Trophoblast cell (in vitro differentiated cells and primary cell): ENCODE results near the gene KCNIP4.

Experiments
- DNase-seq, 2 donors: peaks; one replicate each; pipeline ENCODE4 v3.0.0-alpha.2; 2016
- H2AFZ ChIP-seq: 2 replicates; pipeline ENCODE4 v1.6.1; 2013; ENCODE audit warnings: low read length, moderate library complexity, mild to moderate bottlenecking; ENCODE audit not compliant: insufficient read depth, poor library complexity
- H2AK5ac ChIP-seq: 2 replicates; pipeline ENCODE4 v1.6.1; 2013; ENCODE audit warnings: mild to moderate bottlenecking, low read length
- H2BK120ac ChIP-seq: 2 replicates; pipeline ENCODE4 v1.6.1; 2013; ENCODE audit warnings: low read length, mild to moderate bottlenecking, moderate library complexity; ENCODE audit not compliant: insufficient read depth, poor library complexity
- H2BK12ac ChIP-seq: 2 replicates; pipeline ENCODE4 v1.6.1; 2013; ENCODE audit warnings: mild to moderate bottlenecking, low read length, moderate library complexity
- H2BK5ac ChIP-seq: 2 replicates; pipeline ENCODE4 v1.6.1; 2013; ENCODE audit warnings: low read length, low read depth, moderate library complexity, mild to moderate bottlenecking; ENCODE audit not compliant: poor library complexity
- H3K14ac ChIP-seq: 2 replicates; pipeline ENCODE4 v1.6.1; 2013; ENCODE audit warnings: mild to moderate bottlenecking, low read length
- H3K18ac ChIP-seq: 2 replicates; pipeline ENCODE4 v1.6.1; 2013; ENCODE audit warnings: mild to moderate bottlenecking, low read length
- H3K23ac ChIP-seq: 2 replicates; pipeline ENCODE4 v1.6.1; 2013; ENCODE audit warnings: low read length
- H3K27ac ChIP-seq: 2 replicates; pipeline ENCODE4 v1.5.1; 2013; ENCODE audit warnings: low read depth, mild to moderate bottlenecking, inconsistent platforms, low read length, moderate library complexity
- H3K27me3 ChIP-seq: 2 replicates; pipeline ENCODE4 v1.6.1; 2013; ENCODE audit warnings: inconsistent platforms, mild to moderate bottlenecking, low read length, moderate library complexity; ENCODE audit not compliant: insufficient read depth
- H3K36me3 ChIP-seq, 2 experiments: 1 replicate in 1 of 2; 2 replicates in 1 of 2; pipeline ENCODE4 v1.6.1; 2013; ENCODE audit warnings: low read length in 2 of 2, mild to moderate bottlenecking in 2 of 2, moderate library complexity in 1 of 2; ENCODE audit not compliant: insufficient read depth in 2 of 2, control insufficient read depth in 1 of 2
- H3K4ac ChIP-seq: 2 replicates; pipeline ENCODE4 v1.6.1; 2013; ENCODE audit warnings: low read depth, mild to moderate bottlenecking, low read length, moderate library complexity
- H3K4me1 ChIP-seq, 2 experiments: 1 replicate in 1 of 2; 2 replicates in 1 of 2; pipeline ENCODE4 v1.6.1; 2013; ENCODE audit warnings: low read length in 2 of 2, mild to moderate bottlenecking in 2 of 2, moderate library complexity in 1 of 2; ENCODE audit not compliant: insufficient read depth in 2 of 2, control insufficient read depth in 1 of 2
- H3K4me2 ChIP-seq: 2 replicates; pipeline ENCODE4 v1.6.1; 2013; ENCODE audit warnings: inconsistent platforms, mild to moderate bottlenecking, low read length, moderate library complexity
- H3K4me3 ChIP-seq: 2 replicates; pipeline ENCODE4 v1.5.1; 2013; ENCODE audit warnings: mild to moderate bottlenecking, low read depth, low read length, inconsistent platforms
- H3K79me1 ChIP-seq: one replicate; pipeline ENCODE4 v1.6.1; 2013; ENCODE audit warnings: low read length
- H3K79me2 ChIP-seq: 2 replicates; pipeline ENCODE4 v1.6.1; 2013; ENCODE audit warnings: low read length, mild to moderate bottlenecking; ENCODE audit not compliant: control insufficient read depth, insufficient read depth, poor library complexity
- H3K9ac ChIP-seq: 2 replicates; pipeline ENCODE4 v1.6.1; 2013; ENCODE audit warnings: mild to moderate bottlenecking, low read length
- H3K9me3 ChIP-seq: 2 replicates; pipeline ENCODE4 v1.6.1; 2013; ENCODE audit warnings: low read depth, mild to moderate bottlenecking, control low read depth, inconsistent platforms, low read length; ENCODE audit not compliant: insufficient read depth
- H4K12ac ChIP-seq: 2 replicates; pipeline ENCODE4 v1.6.1; 2013; ENCODE audit warnings: low read depth, mild to moderate bottlenecking, low read length, moderate library complexity
- H4K8ac ChIP-seq: 2 replicates; pipeline ENCODE4 v1.6.1; 2013; ENCODE audit warnings: low read depth, mild to moderate bottlenecking, low read length, moderate library complexity
- H4K91ac ChIP-seq: one replicate; pipeline ENCODE4 v1.6.1; 2013; ENCODE audit warnings: low read depth, mild to moderate bottlenecking, low read length, moderate library complexity
- WGBS: extraction: QIAGEN DNeasy Blood & Tissue Kit; methylation state at CpG from one replicate; pipeline ENCODE4 v1.1.7; 2013; ENCODE audit warnings: missing lambda C conversion rate; ENCODE audit not compliant: insufficient read length, insufficient coverage; ENCODE audit errors: extremely low coverage; 5-methylcytosine and 5-hydroxymethylcytosine counted together

The KCNIP4 gene

GRCh38 chr4:21744046-21744445 is 204.5 kb downstream of the KCNIP4 start:
- no peak overlapping the region for H4K12ac ChIP-seq
- H3K79me1 ChIP-seq: no peaks in the 10 kb centered on the region
- H3K36me3 ChIP-seq: no peaks in the 10 kb centered on the region
- no peak overlapping the region for H3K27ac ChIP-seq
- H4K8ac ChIP-seq: no peak overlapping the region
- no peak overlapping the region for H3K14ac ChIP-seq
- H2AFZ ChIP-seq: no peak overlapping the region
- no peak overlapping the region for H2BK12ac ChIP-seq
- no peak overlapping the region for H3K4me2 ChIP-seq
- H2AK5ac ChIP-seq: no peak overlapping the region
- no peak for DNase-seq
- H3K79me2 ChIP-seq: no peaks in the 10 kb centered on the region
- H2BK120ac ChIP-seq: no peak overlapping the region
- no peak overlapping the region for H4K91ac ChIP-seq
- H2BK5ac ChIP-seq: no peak overlapping the region
- no peak overlapping the region for H3K4me3 ChIP-seq
- no peaks in the 10 kb centered on the region for H3K27me3 ChIP-seq
- H3K9me3 ChIP-seq: no peaks in the 10 kb centered on the region
- H3K4me1 ChIP-seq: no peaks in the 10 kb centered on the region
- no peak overlapping the region for H3K18ac ChIP-seq
- H3K9ac ChIP-seq: no peak overlapping the region
- no peak overlapping the region for H3K4ac ChIP-seq
- no peak overlapping the region for H3K23ac ChIP-seq

- no peaks in the 10 kb centered on the region for H3K79me1 ChIP-seq
- H2AFZ ChIP-seq: no peak overlapping the region
- no CpG with 5 or more reads among the region's 2 CpGs for WGBS
- DNase-seq: peak in 1 of 2 donors; percentile 9
- no peak overlapping the region for H4K91ac ChIP-seq
- H2BK5ac ChIP-seq: no peak overlapping the region
- H3K9me3 ChIP-seq: no peaks in the 10 kb centered on the region
- H2AK5ac ChIP-seq: no peak overlapping the region
- no peaks in the 10 kb centered on the region for H3K4me1 ChIP-seq
- H3K4me3 ChIP-seq: no peak overlapping the region
- no peaks in the 10 kb centered on the region for H3K36me3 ChIP-seq
- no peak overlapping the region for H3K14ac ChIP-seq
- H2BK12ac ChIP-seq: no peak overlapping the region
- no peak overlapping the region for H3K4me2 ChIP-seq
- H3K9ac ChIP-seq: no peak overlapping the region
- H3K27me3 ChIP-seq: no peaks in the 10 kb centered on the region
- H3K4ac ChIP-seq: no peak overlapping the region
- no peak overlapping the region for H3K23ac ChIP-seq
- no peaks in the 10 kb centered on the region for H3K79me2 ChIP-seq
- H4K12ac ChIP-seq: no peak overlapping the region
- no peak overlapping the region for H4K8ac ChIP-seq
- H3K18ac ChIP-seq: no peak overlapping the region
- no peak overlapping the region for H2BK120ac ChIP-seq
- no peak overlapping the region for H3K27ac ChIP-seq
These were observed 206.2 kb downstream of the KCNIP4 start for GRCh38 chr4:21742326-21742725.

- H2AFZ ChIP-seq: no peak overlapping the region
- no peaks in the 10 kb centered on the region for H3K4me1 ChIP-seq
- no peaks in the 10 kb centered on the region for H3K27me3 ChIP-seq
- no peaks in the 10 kb centered on the region for H3K9me3 ChIP-seq
- no peak overlapping the region for H2AK5ac ChIP-seq
- H4K91ac ChIP-seq: no peak overlapping the region
- no peak overlapping the region for H3K18ac ChIP-seq
- no peak overlapping the region for H3K4me2 ChIP-seq
- H3K9ac ChIP-seq: no peak overlapping the region
- H3K4me3 ChIP-seq: no peak overlapping the region
- no peak overlapping the region for H4K12ac ChIP-seq
- H3K14ac ChIP-seq: no peak overlapping the region
- no peak overlapping the region for H3K4ac ChIP-seq
- no peaks in the 10 kb centered on the region for H3K36me3 ChIP-seq
- H3K27ac ChIP-seq: no peak overlapping the region
- no peak overlapping the region for H4K8ac ChIP-seq
- no peak for DNase-seq
- no peak overlapping the region for H3K23ac ChIP-seq
- WGBS: no CpG with 5 or more reads among the region's 4 CpGs
- H2BK5ac ChIP-seq: no peak overlapping the region
- H2BK120ac ChIP-seq: no peak overlapping the region
- no peak overlapping the region for H2BK12ac ChIP-seq
- no peaks in the 10 kb centered on the region for H3K79me1 ChIP-seq
- no peaks in the 10 kb centered on the region for H3K79me2 ChIP-seq
These were observed 209.8 kb downstream of the KCNIP4 start for GRCh38 chr4:21738821-21739220.

GRCh38 chr4:21735866-21736265 is 212.7 kb downstream of the KCNIP4 start:
- Histone ChIP-seq H3K4me3 (no peak overlapping the region), H4K91ac (no peak overlapping the region), H3K9ac (no peak overlapping the region), H3K9me3 (no peaks in the 10 kb centered on the region), H2BK120ac (no peak overlapping the region), H3K79me1 (no peaks in the 10 kb centered on the region), H2AFZ (no peak overlapping the region), H4K8ac (no peak overlapping the region), H3K4ac (no peak overlapping the region), H3K14ac (no peak overlapping the region), H4K12ac (no peak overlapping the region), H3K4me2 (no peak overlapping the region), H2BK5ac (no peak overlapping the region), H2BK12ac (no peak overlapping the region), H3K79me2 (no peaks in the 10 kb centered on the region), H2AK5ac (no peak overlapping the region), H3K27ac (no peak overlapping the region), H3K23ac (no peak overlapping the region), H3K36me3 (no peaks in the 10 kb centered on the region), H3K18ac (no peak overlapping the region), H3K27me3 (no peaks in the 10 kb centered on the region), H3K4me1 (no peaks in the 10 kb centered on the region)
- WGBS: no CpG with 5 or more reads among the region's 2 CpGs
- no peak for DNase-seq
